Measurements from ENCODE around the gene MRPS24.

- TF ChIP-seq CTCF (IDR thresholded peaks at IDR 0.05; ENCODE audit: insufficient read depth, low read depth, low read length): no peak
- no peak for TF ChIP-seq EZH2 (IDR thresholded peaks at IDR 0.05; ENCODE audit: insufficient read depth, low read length)
Observed at GRCh38 chr7:43890468-43890867, 21.2 kb upstream of the MRPS24 start.
